ENCODE results near the gene DICER1.

DNA sequence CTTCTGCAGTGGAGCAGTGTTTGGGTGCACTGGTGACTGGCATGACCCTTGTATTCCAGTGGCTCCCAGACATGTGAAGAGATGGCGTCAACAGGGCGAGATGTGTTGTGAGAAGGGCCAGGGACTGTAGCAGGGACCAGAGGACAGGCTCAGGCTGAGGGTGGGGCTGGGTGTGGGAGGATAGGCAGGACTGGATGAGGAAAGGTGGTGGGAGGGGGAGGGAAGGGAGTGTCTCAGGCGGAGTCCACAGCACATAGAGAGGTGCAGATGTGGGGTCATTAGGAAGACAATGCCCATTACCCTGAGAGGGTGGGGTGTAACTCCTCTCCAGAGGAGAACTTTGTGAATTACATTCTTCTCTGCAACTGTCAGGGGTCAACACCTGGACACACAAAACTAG lies 78.5 kb downstream of the DICER1 start:
- TF ChIP-seq GATA2 (IDR thresholded peaks at IDR 0.05; ENCODE audit: low read depth, low read length) (no peak), GATA3 (IDR thresholded peaks at IDR 0.05; ENCODE audit: low read depth, low read length) (no peak)

Data from SH-SY5Y (cell line).